Measurements from ENCODE around the gene RNF44. TPM values are rescaled to one million over a fixed set of nuclear protein-coding genes. Genes with fewer than 3 reads are reported as not detected.

The RNF44 gene
- total and polyA plus RNA-seq, 2 of the 4 experiments (the other 2 are of a cell fraction), result 0.54 to 12.4 TPM

GRCh38 chr5:176560364-176560763 is 23.2 kb upstream of the RNF44 start:
- Histone ChIP-seq H4K8ac (ENCODE audit: low read depth in 2 of 2, low read length in 2 of 2) (no peak overlapping the region), H3K4me1 (ENCODE audit: control insufficient read depth, insufficient read depth, low read length) (no peaks in the 10 kb centered on the region), H2BK15ac (ENCODE audit: low read depth, low read length) (no peak overlapping the region), H4K20me1 (ENCODE audit: insufficient read depth, low read length) (no peaks in the 10 kb centered on the region), H3K56ac (ENCODE audit: extremely low read depth, insufficient read depth, low read length) (no peak overlapping the region), H4K91ac (ENCODE audit: insufficient read depth, low read depth, low read length) (no peak overlapping the region), H2AK5ac (ENCODE audit: low read depth, low read length) (no peak overlapping the region), H3K27ac (ENCODE audit: insufficient read depth, low read length) (no peak overlapping the region), H3K9me1 (ENCODE audit: insufficient read depth, low read length) (no peaks in the 10 kb centered on the region), H3K14ac (replicated peaks; ENCODE audit: low read depth, low read length) (no peak overlapping the region), H3K4ac (ENCODE audit: low read depth, low read length) (no peak overlapping the region), H3K9ac (ENCODE audit: low read depth, low read length) (no peak overlapping the region), H3K27me3 (ENCODE audit: control insufficient read depth, insufficient read depth, low read length) (peaks cover 21% of the 10 kb centered on the region), H3K79me1 (ENCODE audit: low read depth in 1 of 2, low read length in 2 of 2) (no peaks in the 10 kb centered on the region), H4K5ac (ENCODE audit: low read depth, low read length) (no peak overlapping the region), H3K4me3 (ENCODE audit: insufficient read depth, low read depth, low read length) (no peak overlapping the region), H3K36me3 (ENCODE audit: control insufficient read depth, insufficient read depth, low read length) (no peaks in the 10 kb centered on the region), H2AFZ (replicated peaks; ENCODE audit: low read length, poor library complexity) (no peak overlapping the region), H3K18ac (ENCODE audit: low read depth, low read length) (no peak overlapping the region), H3K4me2 (ENCODE audit: low read depth, low read length) (no peak overlapping the region), H3K23ac (ENCODE audit: low read depth, low read length) (no peak overlapping the region), H2BK20ac (ENCODE audit: low read depth, low read length) (no peak overlapping the region), H2BK5ac (ENCODE audit: low read depth, low read length, poor library complexity, severe bottlenecking) (no peak overlapping the region), H2BK120ac (ENCODE audit: low read depth, low read length) (no peak overlapping the region), H3K9me3 (ENCODE audit: control insufficient read depth, insufficient read depth, low read length) (peaks cover 3% of the 10 kb centered on the region), H2AK9ac (replicated peaks; ENCODE audit: low read depth, low read length, poor library complexity) (peak overlapping the region; percentile 70)
- WGBS, 2 experiments (ENCODE audit: extremely low coverage in 2 of 2, insufficient read length in 1 of 2), result 86% methylated on average over 4 of the region's 8 CpGs; no CpG with 5 or more reads in 1 of the 2 experiments
- DNase-seq, result no peak
- dilution Hi-C loops (cut with HindIII; ENCODE audit: low sequenced_read_pairs, unreplicated experiment), result no loop called here
- ATAC-seq (ENCODE audit: low read depth), result no peak
- no peak for TF ChIP-seq MAZ (IDR thresholded peaks at IDR 0.05; ENCODE audit: borderline replicate concordance, low read depth, low read length)
- no peak for TF ChIP-seq RCOR1 (IDR thresholded peaks at IDR 0.05; ENCODE audit: insufficient replicate concordance, low read length)
- TF ChIP-seq CEBPB (IDR thresholded peaks at IDR 0.05; ENCODE audit: low read depth, low read length), result no peak
- TF ChIP-seq ELK1 (IDR thresholded peaks at IDR 0.05; ENCODE audit: borderline replicate concordance, low read depth, low read length), result no peak
- no peak for TF ChIP-seq NFE2L2 (IDR thresholded peaks at IDR 0.05; ENCODE audit: low read depth, low read length)
- in situ Hi-C loops (cut with MboI; ENCODE audit: low sequenced_read_pairs), result loop anchor here (25.0 kb wide), 1 partner anchor 823 kb away; no protein-coding TSS in a partner anchor
- ChIA-PET POLR2A (ENCODE audit: unreplicated experiment) (no interaction called here), CTCF (interaction anchor here (0.5 kb wide), 1 partner anchor 146 kb away, joined by 4 read pairs; no protein-coding TSS in a partner anchor)
- BruUV-seq (replicated peaks), result no TSS peak
- intact Hi-C loops (cut with micrococcal nuclease), result no loop called here

All from IMR-90 (cell line).